HG03039 (cell line): Measurements from ENCODE around the gene TLE7.
A peak's percentile ranks its signal among the peaks of the same experiment; 100 is the strongest.

Source experiments
- ATAC-seq: cut with Tn5 transposase; IDR thresholded peaks from one replicate; pipeline ENCODE4 v1.9.1; 2021; ENCODE audit warnings: mild to moderate bottlenecking, moderate library complexity; ENCODE audit not compliant: unreplicated experiment

TLE7 gene

GRCh38 chr16:71442051-71442440 is at the start of gene TLE7:
Gene TLE7 (minus strand): TSS chr16:71442054. CDS start chr16:71433324, 8,730 bp downstream.
- ATAC-seq: no peak

DNA sequence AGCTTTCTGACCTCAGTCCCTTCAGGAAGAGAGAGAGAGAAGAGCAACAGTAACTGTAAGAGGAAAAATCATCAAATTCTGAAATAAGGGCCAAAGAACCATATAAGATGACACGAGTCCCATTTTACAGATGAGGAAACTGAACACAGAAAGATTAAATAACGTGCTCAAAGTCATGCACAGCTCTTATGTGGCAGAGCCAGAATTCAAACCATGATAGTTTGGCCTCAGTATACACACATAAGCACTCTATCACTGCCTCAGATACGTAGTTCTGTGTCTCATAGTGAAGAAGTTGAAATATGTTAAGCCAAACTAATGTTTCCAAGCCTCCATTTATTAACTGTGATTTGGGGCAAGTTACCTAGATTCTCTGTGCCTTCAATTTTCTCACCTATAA is 49.2 kb upstream of the TLE7 start:
- no peak for ATAC-seq

GRCh38 chr16:71490361-71490760 is 48.5 kb upstream of the TLE7 start:
- no peak for ATAC-seq

GRCh38 chr16:71489122-71489521 is 47.3 kb upstream of the TLE7 start, which contains the start of gene ZNF19:
Gene ZNF19 (minus strand): TSS chr16:71489324. CDS start chr16:71482114, 7,210 bp downstream.
- ATAC-seq: no peak

DNA sequence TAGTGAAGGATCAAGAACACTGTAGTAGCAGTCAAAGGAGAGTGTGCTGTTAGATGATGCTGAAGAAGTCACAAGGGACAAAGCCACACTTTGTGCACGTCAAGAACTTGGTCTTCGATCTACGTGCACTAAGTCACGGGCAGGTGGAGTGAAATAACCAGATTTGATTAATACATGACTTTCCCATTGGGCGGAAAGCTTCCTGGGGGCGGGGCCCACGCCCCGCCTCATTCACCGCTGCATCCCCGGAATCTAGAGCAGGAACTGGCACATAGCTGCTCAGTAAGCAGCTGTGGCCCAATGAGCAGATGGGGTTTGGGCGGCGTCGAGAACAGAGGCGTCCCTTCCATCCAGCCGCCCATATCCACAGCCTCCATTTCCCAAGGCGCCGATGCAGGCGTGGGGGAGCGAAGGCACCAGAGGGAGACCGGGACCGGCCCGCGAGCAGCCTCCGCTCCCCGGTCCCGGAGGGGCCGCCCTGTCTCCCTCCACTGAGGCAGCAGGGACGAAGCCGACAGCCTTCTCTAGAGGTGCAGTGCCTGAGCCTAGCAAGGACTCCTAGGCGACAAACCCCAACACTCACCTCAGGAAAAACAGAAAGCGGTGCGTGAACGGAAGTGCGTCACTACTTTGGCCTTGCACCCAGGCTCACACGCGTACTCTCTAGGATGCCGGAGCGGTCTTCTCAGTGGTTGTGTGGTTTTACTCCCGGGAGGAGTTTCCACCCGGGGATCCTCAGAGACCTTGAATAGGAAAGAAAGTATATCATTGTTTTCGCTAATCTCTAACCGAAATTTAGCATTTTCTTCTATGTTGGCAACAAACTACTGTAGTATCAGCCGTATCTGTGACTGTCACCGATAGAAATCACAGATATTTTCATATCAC is 42.4 kb upstream of the TLE7 start:
- ATAC-seq: peak; percentile 80

DNA sequence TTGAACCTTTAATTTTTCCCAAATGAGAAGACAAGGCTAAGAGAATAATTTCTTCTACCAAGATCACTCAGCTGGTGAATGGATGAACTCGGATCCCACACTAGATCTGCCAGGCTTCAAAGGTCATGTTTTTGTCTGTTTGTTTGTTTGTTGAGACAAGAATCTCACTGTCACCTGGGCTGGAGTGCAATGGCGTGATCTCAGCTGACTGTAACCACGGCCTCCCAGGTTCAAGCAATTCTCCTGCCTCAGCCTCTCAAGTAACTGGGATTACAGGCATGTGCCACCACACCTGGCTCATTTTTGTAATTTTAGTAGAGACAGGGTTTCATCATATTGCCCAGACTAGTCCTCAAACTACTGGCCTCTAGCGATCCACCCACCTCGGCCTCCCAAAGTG is 40.7 kb upstream of the TLE7 start:
- ATAC-seq: no peak

- no peak for ATAC-seq
Observed at GRCh38 chr16:71480956-71481355, 39.1 kb upstream of the TLE7 start.

DNA sequence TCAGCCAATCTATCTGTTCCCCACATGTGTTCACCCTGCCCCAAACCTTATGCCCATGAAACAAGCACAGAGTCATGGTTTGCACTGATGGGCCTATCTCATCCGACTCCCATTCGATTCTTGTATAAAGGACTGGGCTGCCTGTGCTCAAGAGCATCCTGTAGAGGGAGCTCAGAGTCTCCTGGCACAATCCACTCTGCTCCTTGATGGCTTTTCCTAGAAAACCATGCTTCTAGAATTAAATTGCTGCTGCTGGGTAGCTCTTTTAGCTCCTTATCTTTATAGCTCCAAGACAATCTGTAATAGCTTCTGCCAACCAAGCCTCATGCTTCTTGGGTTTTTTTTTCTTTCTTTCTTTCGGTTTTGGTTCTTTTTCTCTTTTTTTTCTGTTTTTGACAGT is 37.6 kb upstream of the TLE7 start:
- ATAC-seq: no peak

DNA sequence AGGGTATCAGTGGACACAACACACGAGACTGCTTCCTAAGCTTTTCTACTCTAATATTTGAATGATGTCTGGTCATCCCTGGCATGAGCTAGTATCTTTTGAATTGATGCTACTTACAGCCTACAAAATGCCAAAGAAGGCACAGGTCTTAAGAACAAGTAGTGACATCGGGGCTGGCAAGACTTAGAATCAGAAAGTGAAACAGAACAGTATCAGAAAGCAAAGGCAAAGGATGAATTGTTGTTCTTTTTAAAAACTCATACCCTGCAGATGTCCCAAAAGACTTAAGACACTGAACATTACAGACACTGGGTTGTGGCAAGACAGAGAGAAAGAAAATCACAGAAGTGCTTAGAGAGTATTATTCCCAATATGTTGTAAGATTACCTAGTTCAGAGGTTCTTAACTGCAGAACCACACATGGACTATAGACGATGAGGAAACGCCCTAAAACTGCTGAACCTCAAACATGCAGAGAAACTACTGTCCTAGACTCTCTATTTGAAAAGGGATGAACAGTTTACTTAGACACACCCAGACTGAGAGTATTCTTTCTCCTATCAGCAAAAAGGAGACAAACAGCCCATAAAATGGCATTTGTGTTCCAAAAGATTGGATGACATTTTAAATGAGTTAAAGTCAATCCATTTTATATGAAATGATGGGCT is 34.7 kb upstream of the TLE7 start:
- ATAC-seq: no peak

DNA sequence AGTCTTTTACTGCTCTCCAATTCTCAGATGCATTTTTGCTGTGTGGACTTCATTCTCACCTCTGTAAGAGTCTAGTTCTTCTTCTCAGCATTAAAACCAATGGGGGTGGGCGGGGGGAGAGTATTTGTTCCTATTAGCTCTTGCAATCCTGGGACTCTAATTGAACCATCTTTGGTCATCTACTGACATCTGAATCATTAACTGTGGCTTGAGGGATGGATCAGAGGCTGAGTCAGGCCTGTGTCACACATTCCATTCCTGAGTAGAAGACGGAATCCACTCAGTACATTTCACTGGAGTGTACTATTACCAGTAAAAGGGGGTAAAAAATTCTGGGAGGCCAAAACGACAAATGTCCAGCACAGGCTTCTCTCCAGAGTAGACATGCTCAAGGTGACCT is 33.0 kb upstream of the TLE7 start:
- ATAC-seq: no peak

- ATAC-seq: no peak
Observed at GRCh38 chr16:71473891-71474290, 32.0 kb upstream of the TLE7 start.

DNA sequence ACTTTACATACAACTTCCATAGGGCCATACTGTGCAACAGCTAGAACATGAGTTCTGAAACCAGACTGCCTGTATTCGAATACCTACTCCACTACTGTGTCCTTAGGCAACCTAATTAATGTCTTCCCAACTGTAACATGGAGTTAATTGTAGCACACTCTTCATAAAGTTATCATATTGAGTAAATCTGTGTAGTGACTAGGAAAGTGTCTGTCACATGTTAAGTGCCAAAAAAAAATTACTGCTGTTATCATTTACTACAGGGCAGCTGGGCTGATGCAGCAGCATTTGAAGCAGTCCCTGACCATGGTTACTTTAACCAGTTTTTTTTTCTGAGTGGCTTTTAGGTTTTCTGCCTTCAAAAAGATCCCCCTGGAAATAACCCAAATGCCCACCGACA is 31.1 kb upstream of the TLE7 start:
- ATAC-seq: no peak

GRCh38 chr16:71472051-71472450 is 30.2 kb upstream of the TLE7 start:
- ATAC-seq: no peak

GRCh38 chr16:71467810-71468209 is 26.0 kb upstream of the TLE7 start:
- ATAC-seq: no peak

DNA sequence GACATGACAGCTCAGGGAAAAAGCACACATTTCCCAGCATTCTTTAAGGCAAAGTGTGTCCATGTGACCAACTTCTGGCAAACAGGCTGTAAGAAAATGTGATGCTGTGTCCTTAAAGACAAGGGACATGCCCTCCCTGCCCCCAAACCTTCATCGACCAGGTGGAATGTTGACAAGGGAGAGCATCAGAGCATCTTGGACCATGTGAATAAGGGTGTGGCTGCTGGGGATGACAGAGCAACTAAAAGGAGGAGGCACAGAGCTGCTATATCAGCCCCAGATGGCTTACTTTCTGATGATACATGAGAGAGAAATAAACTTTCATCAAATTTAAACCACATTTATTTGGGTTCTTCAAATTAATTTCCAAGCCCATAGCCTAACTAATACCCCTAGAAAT is 22.4 kb upstream of the TLE7 start:
- no peak for ATAC-seq

DNA sequence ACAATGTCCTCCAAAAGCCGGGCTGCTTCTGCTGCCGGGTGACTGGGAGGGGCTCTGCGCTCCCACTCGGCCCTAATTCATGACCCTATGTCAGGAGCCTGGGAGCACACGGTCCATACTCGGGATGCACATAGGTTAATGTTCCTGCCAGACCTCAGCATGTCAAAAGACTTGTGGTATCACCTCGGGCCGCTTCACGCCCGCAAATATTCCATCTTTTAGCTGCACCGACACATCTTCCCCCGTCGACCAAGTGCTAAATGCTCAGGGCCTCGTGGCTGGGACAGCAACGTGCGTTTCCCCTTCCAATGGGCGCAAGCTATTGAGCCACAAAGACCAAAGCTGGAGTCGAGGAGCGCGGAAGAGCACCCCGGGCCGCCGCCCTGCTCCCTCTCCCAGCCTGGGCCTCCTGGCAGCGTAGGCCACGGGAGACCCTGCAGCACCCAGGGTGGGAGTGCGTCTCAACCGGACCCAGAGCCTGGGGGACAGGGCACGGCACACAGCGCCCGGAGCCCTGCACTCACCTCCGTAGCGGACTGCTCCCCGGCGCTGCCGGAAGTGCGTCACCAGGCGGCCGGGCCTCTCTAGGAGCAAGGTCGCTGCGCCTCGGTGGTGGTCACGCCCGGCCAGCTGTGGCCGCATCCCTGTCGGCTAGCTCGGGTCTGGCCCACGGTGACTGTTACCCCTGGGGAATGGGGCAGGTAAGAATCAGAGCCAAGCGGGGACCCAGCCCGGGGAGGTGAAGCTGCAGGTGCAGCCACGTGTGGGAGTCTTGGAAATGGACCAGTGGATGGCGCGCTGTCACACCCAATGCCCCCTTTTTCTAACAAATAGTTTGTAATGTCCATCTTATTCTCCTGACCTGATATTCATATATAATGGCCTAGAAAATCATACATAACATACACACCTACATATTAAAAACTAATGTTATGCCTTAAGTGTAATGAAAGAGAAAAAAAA is 20.1 kb upstream of the TLE7 start, which contains the start of gene ZNF23:
TSS of gene ZNF23 (minus strand) at position 562 of the 963 bp plus-strand sequence. CDS start 5,451 bp downstream, outside the sequence.
- peak; percentile 96 for ATAC-seq

DNA sequence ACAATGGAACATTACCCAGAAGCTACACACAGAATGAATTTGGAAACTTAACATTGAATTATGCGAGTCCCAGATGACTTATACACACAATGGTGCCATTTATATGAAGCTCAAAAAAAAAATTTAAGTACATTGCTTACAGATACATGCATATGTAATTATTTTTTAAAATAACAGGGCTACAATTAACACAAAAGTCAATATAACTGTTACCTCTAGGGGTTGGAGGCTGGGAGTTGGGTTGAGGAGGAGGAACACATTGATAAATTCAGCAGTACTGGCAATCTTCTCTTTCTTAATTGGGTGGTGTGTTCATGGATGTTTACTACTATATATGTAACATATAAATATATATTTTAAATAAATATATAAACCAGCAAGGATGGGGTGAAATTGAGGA is 19.1 kb upstream of the TLE7 start:
- no peak for ATAC-seq

DNA sequence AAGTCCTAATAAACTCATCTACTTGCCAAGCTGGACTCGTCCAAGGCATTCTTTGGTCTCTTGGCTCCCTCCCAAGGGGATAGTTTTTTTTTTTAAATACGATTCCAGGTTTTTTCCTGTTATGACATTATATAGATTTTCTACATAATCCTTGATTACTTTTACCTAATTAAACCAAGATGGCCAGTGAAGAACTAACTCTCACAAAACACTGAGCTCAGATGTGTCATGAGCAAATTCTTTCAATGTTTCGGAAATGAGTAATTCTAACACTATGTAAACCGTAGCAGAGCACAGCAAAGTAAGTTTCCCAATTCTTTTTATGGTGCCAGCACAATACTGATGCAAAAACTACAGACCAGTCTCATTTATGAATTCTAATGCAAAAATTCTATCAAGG is 18.4 kb upstream of the TLE7 start:
- ATAC-seq: no peak

GRCh38 chr16:71459510-71459909 is 17.7 kb upstream of the TLE7 start:
- no peak for ATAC-seq

- no peak for ATAC-seq
Observed at GRCh38 chr16:71456801-71457200, 14.9 kb upstream of the TLE7 start.

DNA sequence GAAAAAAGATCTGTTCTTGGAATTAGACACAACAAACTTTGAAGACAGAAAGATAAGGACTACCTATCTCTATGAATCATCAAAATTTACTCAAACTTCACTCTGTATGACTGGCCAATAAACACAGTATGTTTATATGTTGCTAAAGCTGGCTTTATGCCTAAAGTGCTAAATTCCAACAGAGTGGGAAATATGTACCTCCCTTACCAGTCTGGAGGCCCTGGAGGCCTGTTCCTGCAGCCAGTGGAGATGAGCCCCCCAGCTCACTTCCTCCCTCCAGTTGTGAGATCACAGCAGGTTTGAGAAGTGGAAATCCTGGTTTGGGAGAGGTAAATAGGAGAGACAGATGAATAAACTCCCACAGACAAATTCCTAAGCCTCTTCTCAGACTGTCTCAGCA is 11.2 kb upstream of the TLE7 start:
- ATAC-seq: no peak
